Tibial artery (tissue), 4 donors: ENCODE measurements around the gene RPTOR.

Experiments used
- DNase-seq, 2 donors: peaks; one replicate each; pipeline ENCODE4 v3.0.0-alpha.2; 2019
- H3K27ac ChIP-seq, 2 donors: fragments of 200-600 bp; sonication (generic) in 1 of 2; 1 replicate in 1 of 2; 2 replicates in 1 of 2; pipeline ENCODE4 v1.5.1; 2018 to 2019; ENCODE audit warnings: mild to moderate bottlenecking in 1 of 2
- H3K27me3 ChIP-seq, 2 donors: fragments of 200-600 bp; sonication (generic) in 1 of 2; one replicate each; pipeline versions ENCODE4 v1.5.1 to v1.6.0; 2016 to 2019
- H3K36me3 ChIP-seq, 3 donors: fragments of 200-600 bp; sonication (generic) in 2 of 3; one replicate each; pipeline ENCODE4 v1.5.1; 2016 to 2019; ENCODE audit warnings: mild to moderate bottlenecking in 2 of 3
- H3K4me1 ChIP-seq, 4 donors: fragments of 200-600 bp; sonication (generic) in 2 of 4; 1 replicate in 3 of 4; 2 replicates in 1 of 4; pipeline ENCODE4 v1.5.1; 2016 to 2019
- H3K4me3 ChIP-seq, 2 donors: fragments of 200-600 bp; sonication (generic) in 1 of 2; 1 replicate in 1 of 2; 2 replicates in 1 of 2; pipeline ENCODE4 v1.5.1; 2018 to 2019; ENCODE audit warnings: mild to moderate bottlenecking in 2 of 2
- H3K9me3 ChIP-seq, 3 donors: fragments of 200-600 bp; sonication (generic) in 1 of 3; one replicate each; pipeline ENCODE4 v1.5.1; 2016 to 2019
- CTCF ChIP-seq, 2 experiments: fragments of 200-600 bp in 1 of 2; fragments of 450-650 bp in 1 of 2; IDR thresholded peaks; one replicate each; pipeline ENCODE4 v1.5.1; 2017 to 2019; ENCODE audit warnings: antibody characterized with exemption in 2 of 2, mild to moderate bottlenecking in 1 of 2, moderate library complexity in 1 of 2
- intact Hi-C: fragments of 100-400 bp; cut with DNase I; formaldehyde crosslinking; loops from one replicate; pipeline ENCODE4 v1.15.0; 2023; ENCODE audit warnings: low total_unique reads

RPTOR gene

GRCh38 chr17:80676096-80676466, 131.4 kb downstream of the RPTOR start:
- DNase-seq: no peak
- no peak for TF ChIP-seq CTCF (IDR thresholded peaks at IDR 0.05)
- intact Hi-C loops: no loop called here

GRCh38 chr17:80676564-80676963, 131.9 kb downstream of the RPTOR start:
- Histone ChIP-seq H3K27ac (no peak overlapping the region), H3K9me3 (no peaks in the 10 kb centered on the region), H3K36me3 (no peaks in the 10 kb centered on the region), H3K27me3 (no peaks in the 10 kb centered on the region), H3K4me1 (no peaks in the 10 kb centered on the region), H3K4me3 (no peak overlapping the region)
- DNase-seq: no peak
- no peak for TF ChIP-seq CTCF (IDR thresholded peaks at IDR 0.05)
- intact Hi-C loops: no loop called here

More at GRCh38 chr17:80676096-80676466, 131.4 kb downstream of the RPTOR start:
- Histone ChIP-seq H3K27ac (no peak overlapping the region), H3K9me3 (no peaks in the 10 kb centered on the region), H3K4me3 (no peak overlapping the region), H3K4me1 (no peaks in the 10 kb centered on the region), H3K36me3 (no peaks in the 10 kb centered on the region), H3K27me3 (no peaks in the 10 kb centered on the region)

- intact Hi-C loops: no loop called here
- H3K4me3 ChIP-seq: no peak overlapping the region
- no peak for TF ChIP-seq CTCF (IDR thresholded peaks at IDR 0.05)
- no peak for DNase-seq
- H3K27me3 ChIP-seq: no peaks in the 10 kb centered on the region
- H3K9me3 ChIP-seq: no peaks in the 10 kb centered on the region
- H3K4me1 ChIP-seq: no peaks in the 10 kb centered on the region
- no peaks in the 10 kb centered on the region for H3K36me3 ChIP-seq
- no peak overlapping the region for H3K27ac ChIP-seq
Observed at GRCh38 chr17:80677214-80677756, 132.6 kb downstream of the RPTOR start.

GRCh38 chr17:80679816-80680215, 135.2 kb downstream of the RPTOR start:
- Histone ChIP-seq H3K4me3 (no peak overlapping the region), H3K27ac (no peak overlapping the region), H3K4me1 (no peaks in the 10 kb centered on the region), H3K9me3 (no peaks in the 10 kb centered on the region), H3K36me3 (no peaks in the 10 kb centered on the region), H3K27me3 (no peaks in the 10 kb centered on the region)
- TF ChIP-seq CTCF (IDR thresholded peaks at IDR 0.05): no peak
- DNase-seq: no peak
- intact Hi-C loops: no loop called here

GRCh38 chr17:80681215-80681614, 136.6 kb downstream of the RPTOR start:
- no peaks in the 10 kb centered on the region for H3K36me3 ChIP-seq
- H3K9me3 ChIP-seq: no peaks in the 10 kb centered on the region
- H3K4me3 ChIP-seq: no peak overlapping the region
- intact Hi-C loops: no loop called here
- no peak overlapping the region for H3K27ac ChIP-seq
- no peak for TF ChIP-seq CTCF (IDR thresholded peaks at IDR 0.05)
- H3K27me3 ChIP-seq: no peaks in the 10 kb centered on the region
- no peaks in the 10 kb centered on the region for H3K4me1 ChIP-seq
- DNase-seq: no peak

- Histone ChIP-seq H3K27ac (no peak overlapping the region), H3K9me3 (no peaks in the 10 kb centered on the region), H3K27me3 (no peaks in the 10 kb centered on the region), H3K4me3 (no peak overlapping the region), H3K4me1 (no peaks in the 10 kb centered on the region), H3K36me3 (no peaks in the 10 kb centered on the region)
- no peak for TF ChIP-seq CTCF (IDR thresholded peaks at IDR 0.05)
- DNase-seq: no peak
- intact Hi-C loops: no loop called here
Observed at GRCh38 chr17:80682372-80682771, 137.7 kb downstream of the RPTOR start.
